Renal cortical epithelial cell (primary cell): ENCODE data around the gene NAA40. TPM values are rescaled to one million over a fixed set of nuclear protein-coding genes. Genes with fewer than 3 reads are reported as not detected.
A peak's percentile ranks its signal among the peaks of the same experiment; 100 is the strongest.

Experiments used
- DNase-seq: peaks from one replicate; pipeline ENCODE4 v3.0.0-alpha.2; 2011; ENCODE audit warnings: low read depth
- total RNA-seq: library from RNA; depleted of rRNA; stranded (reverse); fragments of >200 nt; gene quantifications from 2 replicates; pipeline ENCODE4 v1.2.3, GENCODE V29; 2014

The NAA40 gene
- total RNA-seq, result 7.1 and 25.8 TPM in 2 replicates

GRCh38 chr11:63938479-63939396 lies at the start of gene NAA40:
NAA40 (plus strand) TSS chr11:63939002; CDS start chr11:63939097, 95 bp downstream.
- DNase-seq, result peak; percentile 98

- DNase-seq, result no peak
Observed at GRCh38 chr11:63889344-63889743, 49.5 kb upstream of the NAA40 start.

GRCh38 chr11:63890368-63890767 lies 48.4 kb upstream of the NAA40 start:
- DNase-seq, result no peak

DNA sequence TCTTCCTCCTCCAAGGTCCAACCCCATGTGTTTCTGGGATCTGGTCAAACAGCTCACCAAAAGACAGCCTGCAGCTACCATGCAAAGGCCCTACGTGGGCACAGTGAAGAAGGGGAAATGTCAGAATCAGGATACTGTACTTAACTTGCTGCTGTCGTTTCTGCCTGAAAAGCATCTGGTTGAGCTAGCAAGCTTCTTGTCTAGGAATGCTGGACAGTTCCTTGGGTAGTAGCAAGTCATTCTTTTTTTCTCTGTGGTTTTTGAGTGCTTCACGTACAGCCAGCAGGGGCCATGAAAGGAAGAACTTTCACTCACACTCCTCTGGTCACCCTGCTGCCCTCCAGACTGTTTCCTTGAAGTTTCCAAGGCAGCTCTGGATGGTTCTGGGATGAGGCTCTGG lies 46.6 kb upstream of the NAA40 start:
- peak; percentile 53 for DNase-seq

GRCh38 chr11:63893355-63893754 lies 45.4 kb upstream of the NAA40 start:
- DNase-seq, result no peak

GRCh38 chr11:63896071-63896470 lies 42.7 kb upstream of the NAA40 start:
- DNase-seq, result no peak

DNA sequence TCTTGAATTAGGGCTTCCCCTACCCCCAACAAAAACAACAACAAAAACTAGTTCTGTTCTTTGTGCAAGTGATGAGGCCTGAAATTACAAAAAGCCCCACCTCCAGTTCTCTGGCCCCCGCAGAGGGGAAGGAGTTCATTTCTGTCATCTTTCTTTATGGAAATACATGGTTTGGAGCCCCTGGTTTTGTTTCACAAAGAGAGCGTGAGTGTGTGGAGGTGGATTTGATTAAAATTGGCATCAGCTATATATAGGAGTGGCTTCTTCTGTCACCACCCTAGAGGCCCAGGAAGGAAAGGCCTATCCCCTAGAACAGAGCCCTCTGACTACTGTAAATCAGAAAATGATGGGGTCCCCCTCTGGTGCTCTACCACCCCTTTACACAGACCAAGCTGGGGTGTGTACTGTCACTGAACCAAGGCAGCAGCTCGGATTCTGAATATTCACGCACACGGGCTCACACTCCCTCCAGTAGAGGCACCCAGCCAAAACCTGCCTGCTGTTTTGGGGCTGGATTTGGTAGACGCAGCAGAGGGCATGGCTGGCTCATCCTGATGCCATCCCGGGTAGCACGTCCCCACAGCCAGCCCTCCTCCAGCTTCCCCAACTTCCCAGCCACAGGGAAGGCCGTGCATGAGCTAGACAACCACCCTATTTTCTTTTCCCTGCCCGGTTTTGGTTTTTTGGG lies 41.2 kb upstream of the NAA40 start:
- no peak for DNase-seq

- DNase-seq, result no peak
Observed at GRCh38 chr11:63901660-63902059, 37.1 kb upstream of the NAA40 start.

DNA sequence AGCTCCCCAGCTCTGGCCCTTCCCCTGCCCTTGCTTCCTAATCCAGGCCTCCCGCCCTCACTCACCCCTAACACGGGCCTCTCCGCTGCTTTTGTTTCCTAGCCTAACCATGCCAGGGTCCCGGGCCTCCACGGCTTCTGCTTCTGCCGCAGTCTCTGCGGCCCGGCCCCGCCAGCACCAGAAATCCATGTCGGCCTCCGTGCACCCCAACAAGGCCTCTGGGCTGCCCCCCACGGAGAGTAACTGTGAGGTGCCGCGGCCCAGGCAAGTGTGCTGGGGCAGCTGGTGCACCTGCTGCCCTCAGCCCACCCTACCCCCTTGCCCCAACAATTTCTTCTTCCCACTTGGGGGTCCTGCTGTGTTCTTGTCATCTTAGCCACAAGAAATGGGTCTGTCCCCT lies 34.9 kb upstream of the NAA40 start:
- DNase-seq, result no peak

DNA sequence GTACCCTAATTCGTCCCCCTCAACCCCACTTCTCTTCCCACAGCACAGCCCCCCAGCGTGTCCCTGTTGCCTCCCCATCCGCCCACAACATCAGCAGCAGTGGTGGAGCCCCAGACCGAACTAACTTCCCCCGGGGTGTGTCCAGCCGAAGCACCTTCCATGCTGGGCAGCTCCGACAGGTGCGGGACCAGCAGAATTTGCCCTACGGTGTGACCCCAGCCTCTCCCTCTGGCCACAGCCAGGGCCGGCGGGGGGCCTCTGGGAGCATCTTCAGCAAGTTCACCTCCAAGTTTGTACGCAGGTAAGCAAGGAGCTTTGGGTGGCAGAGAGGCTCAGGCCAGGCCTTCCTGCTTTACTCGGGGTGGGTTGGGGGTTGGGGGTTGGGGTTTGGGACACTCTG lies 34.1 kb upstream of the NAA40 start:
- DNase-seq, result no peak

DNA sequence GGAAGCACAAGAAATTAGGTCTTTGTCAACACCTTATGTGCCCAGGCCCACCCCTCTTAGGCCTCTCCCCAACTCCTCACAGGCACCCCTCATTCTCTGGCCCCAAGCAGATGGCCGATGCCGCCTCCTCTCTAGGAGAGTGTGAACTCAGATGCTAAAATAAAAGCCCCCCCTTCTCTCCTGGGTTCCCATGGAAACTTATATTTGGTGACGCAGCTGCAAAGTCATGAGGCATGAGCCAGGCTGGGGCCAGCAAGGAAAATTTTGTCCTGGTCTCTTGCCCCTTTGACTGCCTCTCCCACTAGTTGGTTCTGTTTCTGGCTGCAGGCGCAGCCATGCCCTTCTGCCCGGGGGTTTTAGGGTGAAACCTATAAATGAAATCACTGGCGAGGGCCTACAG lies 33.6 kb upstream of the NAA40 start:
- DNase-seq, result no peak

- no peak for DNase-seq
Observed at GRCh38 chr11:63906087-63906486, 32.7 kb upstream of the NAA40 start.

GRCh38 chr11:63906585-63906984 lies 32.2 kb upstream of the NAA40 start:
- DNase-seq, result no peak

GRCh38 chr11:63907063-63907462 lies 31.7 kb upstream of the NAA40 start:
- DNase-seq, result no peak

- no peak for DNase-seq
Observed at GRCh38 chr11:63907808-63908530, 30.8 kb upstream of the NAA40 start.

DNA sequence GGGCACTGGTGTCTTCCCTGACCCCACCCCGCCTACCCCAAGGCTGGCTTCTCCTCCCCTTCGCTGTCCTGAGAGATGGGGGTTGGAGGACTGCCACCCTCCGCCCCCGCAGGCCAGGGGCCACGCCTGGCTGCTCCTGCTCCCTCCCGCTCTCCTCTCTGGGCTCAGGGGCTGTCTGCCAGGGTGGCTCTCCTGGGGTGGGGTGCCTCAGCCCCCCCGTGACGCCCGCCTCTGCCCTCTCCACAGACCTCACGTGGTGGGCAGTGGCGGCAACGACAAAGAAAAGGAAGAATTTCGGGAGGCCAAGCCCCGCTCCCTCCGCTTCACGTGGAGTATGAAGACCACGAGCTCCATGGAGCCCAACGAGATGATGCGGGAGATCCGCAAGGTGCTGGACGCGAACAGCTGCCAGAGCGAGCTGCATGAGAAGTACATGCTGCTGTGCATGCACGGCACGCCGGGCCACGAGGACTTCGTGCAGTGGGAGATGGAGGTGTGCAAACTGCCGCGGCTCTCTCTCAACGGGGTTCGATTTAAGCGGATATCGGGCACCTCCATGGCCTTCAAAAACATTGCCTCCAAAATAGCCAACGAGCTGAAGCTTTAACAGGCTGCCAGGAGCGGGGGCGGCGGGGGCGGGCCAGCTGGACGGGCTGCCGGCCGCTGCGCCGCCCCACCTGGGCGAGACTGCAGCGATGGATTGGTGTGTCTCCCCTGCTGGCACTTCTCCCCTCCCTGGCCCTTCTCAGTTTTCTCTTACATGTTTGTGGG lies 30.0 kb upstream of the NAA40 start:
- no peak for DNase-seq

- no peak for DNase-seq
Observed at GRCh38 chr11:63909591-63910506, 29.0 kb upstream of the NAA40 start.

DNA sequence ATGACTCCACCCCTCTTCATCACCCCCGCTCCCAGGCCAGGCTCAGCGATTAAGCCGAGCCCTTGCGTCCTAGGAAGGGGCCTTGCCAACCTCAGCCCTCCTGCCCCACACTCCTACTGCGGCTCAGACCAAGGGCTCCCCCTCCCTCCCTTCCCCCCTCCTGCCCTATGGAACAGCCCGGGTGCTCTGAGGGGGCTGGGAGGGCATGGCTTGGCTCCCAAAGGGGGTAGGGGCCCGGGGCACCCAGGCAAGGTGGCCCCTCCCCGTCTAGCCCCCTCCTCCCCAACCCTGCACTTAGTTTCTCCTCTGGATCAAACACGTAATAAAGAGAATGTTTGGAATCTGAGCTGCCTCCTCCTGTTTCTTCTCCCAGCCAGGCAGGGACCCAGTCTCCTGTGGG lies 28.1 kb upstream of the NAA40 start:
- DNase-seq, result no peak

- DNase-seq, result no peak
Observed at GRCh38 chr11:63911440-63911839, 27.4 kb upstream of the NAA40 start.

- DNase-seq, result no peak
Observed at GRCh38 chr11:63911876-63912275, 26.9 kb upstream of the NAA40 start.

DNA sequence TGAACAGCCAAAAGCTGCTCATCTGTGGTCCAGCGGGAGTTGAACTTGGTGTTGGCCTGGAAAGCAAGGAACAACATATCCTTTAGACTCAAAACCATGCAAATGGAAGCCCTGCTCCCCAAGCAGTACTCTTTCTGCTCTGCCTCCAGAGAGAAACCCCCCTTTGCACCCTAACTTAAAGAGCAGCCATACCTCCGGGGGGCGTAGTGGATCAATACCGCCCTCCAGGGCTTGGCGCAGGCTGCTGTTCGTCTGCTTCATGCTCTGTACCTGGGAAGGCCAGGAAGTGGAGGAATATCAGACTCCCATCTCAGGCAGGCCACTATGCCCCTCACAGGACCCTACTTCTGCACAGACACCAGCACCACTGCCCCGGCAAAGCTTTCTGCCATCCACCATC lies 26.1 kb upstream of the NAA40 start:
- no peak for DNase-seq
